ENCODE results near the gene DSCAML1. TPM values are rescaled to one million over a fixed set of nuclear protein-coding genes. Genes with fewer than 3 reads are reported as not detected.

DSCAML1 gene
- total and polyA plus RNA-seq, 2 experiments from 2014 or later = not detected

DNA sequence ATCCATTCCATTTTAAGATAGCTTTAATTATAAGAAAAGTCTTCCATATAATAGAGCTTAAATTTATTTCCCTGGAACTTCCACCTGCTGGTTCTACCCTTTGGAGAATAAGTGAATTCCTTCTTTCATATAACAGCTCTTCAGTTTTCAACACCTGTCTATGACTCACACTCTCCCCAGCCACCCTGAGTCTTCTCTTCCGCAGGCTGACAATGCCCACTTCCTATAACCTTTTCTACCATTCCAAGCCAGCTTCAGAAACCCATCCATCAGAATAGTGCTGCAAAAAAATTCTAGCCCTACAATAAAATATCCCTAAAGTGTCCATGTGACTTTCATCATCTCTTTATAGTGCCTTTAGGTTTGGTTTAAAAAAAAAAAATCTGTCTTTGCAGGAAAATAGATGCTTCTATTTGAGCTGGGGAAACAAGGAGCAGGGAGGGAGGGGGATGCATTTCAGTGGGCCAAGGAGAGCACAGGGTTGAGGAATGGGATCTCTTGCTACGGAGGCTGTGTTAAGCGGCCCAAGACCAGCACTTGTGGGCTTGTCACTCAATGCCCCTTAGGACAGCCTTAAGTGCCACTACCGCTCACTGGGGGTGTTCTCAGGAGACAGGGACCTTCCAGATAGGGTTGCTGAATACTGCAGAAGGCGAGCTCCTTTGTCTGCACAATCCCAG is 178.6 kb downstream of the DSCAML1 start:
- no peak overlapping the region for H3K9ac ChIP-seq
- H3K27ac ChIP-seq = no peak overlapping the region
- no peak overlapping the region for H2AFZ ChIP-seq
- H3F3A ChIP-seq (ENCODE audit: insufficient read depth) = no peaks in the 10 kb centered on the region
- no peak overlapping the region for H3K4me3 ChIP-seq
- no peaks in the 10 kb centered on the region for H3K9me3 ChIP-seq (ENCODE audit: low read depth)
- 46 to 52% methylated on average over 5 of the region's 5 CpGs for WGBS, 2 experiments (ENCODE audit: low coverage in 1 of 2, low lambda C conversion rate in 2 of 2, missing lambda C conversion rate in 2 of 2)
- H3K27me3 ChIP-seq (replicated peaks; ENCODE audit: insufficient read depth) = peaks cover 12% of the 10 kb centered on the region
- no peaks in the 10 kb centered on the region for H3K36me3 ChIP-seq (ENCODE audit: low read depth)
- H3K4me1 ChIP-seq (ENCODE audit: insufficient read depth) = no peaks in the 10 kb centered on the region
- H3K79me2 ChIP-seq (ENCODE audit: insufficient read depth) = no peaks in the 10 kb centered on the region
- no peaks in the 10 kb centered on the region for H3K9me2 ChIP-seq (ENCODE audit: insufficient read depth)
- in situ Hi-C loops (cut with MboI) = no loop called here
- DNase-seq = no peak
- H3K4me2 ChIP-seq (ENCODE audit: unreplicated experiment) = no peak overlapping the region
- H4K20me1 ChIP-seq (ENCODE audit: insufficient read depth) = no peaks in the 10 kb centered on the region
- TF ChIP-seq EZH2phosphoT487 (IDR thresholded peaks at IDR 0.05; ENCODE audit: insufficient read depth, low read depth) = no peak
- no peak for TF ChIP-seq EZH2 (IDR thresholded peaks at IDR 0.05; ENCODE audit: insufficient read depth, poor library complexity, severe bottlenecking)

DNA sequence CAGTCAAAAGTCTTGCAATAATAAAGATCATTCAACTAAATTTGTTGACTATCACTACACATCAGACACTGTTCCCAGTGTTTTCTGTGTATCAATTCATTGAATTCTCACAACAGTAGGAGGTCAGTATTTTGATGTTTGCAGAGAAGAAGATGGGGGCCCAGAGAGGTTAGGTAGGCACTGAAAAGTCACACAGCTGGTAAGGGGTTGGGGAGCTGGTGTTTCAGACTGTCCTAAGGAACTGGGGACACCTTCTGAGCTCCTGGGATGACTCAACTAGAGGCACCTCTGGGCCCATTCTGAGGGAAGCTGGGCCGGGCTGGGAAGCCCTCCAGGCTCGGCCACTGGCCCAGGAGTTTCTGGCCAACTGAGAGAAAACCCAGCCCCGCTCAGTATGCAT is 180.0 kb downstream of the DSCAML1 start:
- WGBS, 2 experiments (ENCODE audit: low coverage in 1 of 2, low lambda C conversion rate in 2 of 2, missing lambda C conversion rate in 2 of 2) = 36 to 61% methylated on average over 3 of the region's 3 CpGs
- Histone ChIP-seq H3K4me1 (ENCODE audit: insufficient read depth) (no peaks in the 10 kb centered on the region), H3K4me2 (ENCODE audit: unreplicated experiment) (no peak overlapping the region), H3K9me3 (ENCODE audit: low read depth) (no peaks in the 10 kb centered on the region), H3F3A (ENCODE audit: insufficient read depth) (no peaks in the 10 kb centered on the region), H3K9me2 (ENCODE audit: insufficient read depth) (no peaks in the 10 kb centered on the region), H3K27ac (no peak overlapping the region), H3K4me3 (no peak overlapping the region), H2AFZ (no peak overlapping the region), H3K79me2 (ENCODE audit: insufficient read depth) (no peaks in the 10 kb centered on the region), H4K20me1 (ENCODE audit: insufficient read depth) (no peaks in the 10 kb centered on the region), H3K27me3 (replicated peaks; ENCODE audit: insufficient read depth) (peaks cover 16% of the 10 kb centered on the region), H3K36me3 (ENCODE audit: low read depth) (no peaks in the 10 kb centered on the region), H3K9ac (no peak overlapping the region)
- in situ Hi-C loops (cut with MboI) = no loop called here
- no peak for DNase-seq
- TF ChIP-seq EZH2phosphoT487 (IDR thresholded peaks at IDR 0.05; ENCODE audit: insufficient read depth, low read depth) = no peak
- no peak for TF ChIP-seq EZH2 (IDR thresholded peaks at IDR 0.05; ENCODE audit: insufficient read depth, poor library complexity, severe bottlenecking)

DNA sequence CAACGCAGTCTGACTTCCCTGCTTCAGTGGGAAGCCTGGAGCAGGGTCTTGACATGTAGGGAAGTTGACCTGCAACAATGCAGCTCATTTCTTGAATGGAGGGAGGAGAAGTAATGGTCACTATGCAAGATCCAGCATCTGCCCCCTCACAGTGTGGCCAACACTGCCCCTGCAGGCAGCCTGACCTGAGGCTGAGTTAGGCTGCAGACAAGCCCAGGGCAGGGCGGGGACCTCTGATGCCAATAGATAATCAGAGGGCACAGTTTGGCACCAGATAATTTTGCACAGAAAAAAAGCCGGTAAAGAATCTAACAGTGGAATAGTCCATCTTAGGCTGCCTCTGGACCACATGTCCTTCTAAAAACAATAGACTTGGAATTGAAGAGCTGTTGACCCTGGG is 182.3 kb downstream of the DSCAML1 start:
- H2AFZ ChIP-seq = no peak overlapping the region
- H3K27ac ChIP-seq = no peak overlapping the region
- no peaks in the 10 kb centered on the region for H3K9me2 ChIP-seq (ENCODE audit: insufficient read depth)
- H3K79me2 ChIP-seq (ENCODE audit: insufficient read depth) = no peaks in the 10 kb centered on the region
- H3K9me3 ChIP-seq (ENCODE audit: low read depth) = no peaks in the 10 kb centered on the region
- no peaks in the 10 kb centered on the region for H4K20me1 ChIP-seq (ENCODE audit: insufficient read depth)
- no peaks in the 10 kb centered on the region for H3F3A ChIP-seq (ENCODE audit: insufficient read depth)
- H3K36me3 ChIP-seq (ENCODE audit: low read depth) = no peaks in the 10 kb centered on the region
- peaks cover 20% of the 10 kb centered on the region for H3K27me3 ChIP-seq (replicated peaks; ENCODE audit: insufficient read depth)
- TF ChIP-seq EZH2phosphoT487 (IDR thresholded peaks at IDR 0.05; ENCODE audit: insufficient read depth, low read depth) (no peak), EZH2 (IDR thresholded peaks at IDR 0.05; ENCODE audit: insufficient read depth, poor library complexity, severe bottlenecking) (no peak)
- 62 to 72% methylated on average over 3 of the region's 3 CpGs for WGBS, 2 experiments (ENCODE audit: low coverage in 1 of 2, low lambda C conversion rate in 2 of 2, missing lambda C conversion rate in 2 of 2)
- no peak overlapping the region for H3K4me2 ChIP-seq (ENCODE audit: unreplicated experiment)
- no peak overlapping the region for H3K4me3 ChIP-seq
- in situ Hi-C loops (cut with MboI) = no loop called here
- H3K9ac ChIP-seq = no peak overlapping the region
- no peak for DNase-seq
- no peaks in the 10 kb centered on the region for H3K4me1 ChIP-seq (ENCODE audit: insufficient read depth)

DNA sequence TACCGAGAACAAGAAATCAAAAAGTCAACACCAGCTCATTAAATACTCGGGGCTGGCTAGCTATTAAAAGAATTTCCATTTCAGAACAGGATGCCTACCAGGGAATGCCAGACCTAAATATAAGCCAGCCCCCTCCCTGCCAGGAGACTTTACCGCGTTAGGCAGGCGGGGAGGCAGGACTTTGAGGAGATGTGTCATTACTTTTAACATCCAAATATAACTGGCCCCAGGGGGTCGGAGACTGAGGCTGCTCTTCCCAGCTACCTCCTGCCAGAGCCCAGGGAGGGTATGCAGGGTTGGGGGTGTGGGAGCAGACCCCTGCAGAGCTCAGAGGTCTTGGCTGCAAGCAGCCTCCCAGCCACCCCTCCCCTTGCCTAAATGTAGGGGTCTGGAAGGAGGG is 183.5 kb downstream of the DSCAML1 start:
- H3K9ac ChIP-seq = no peak overlapping the region
- H3K27ac ChIP-seq = no peak overlapping the region
- H3K4me3 ChIP-seq = no peak overlapping the region
- no peak for DNase-seq
- 9 to 14% methylated on average over 6 of the region's 6 CpGs for WGBS, 2 experiments (ENCODE audit: low coverage in 1 of 2, low lambda C conversion rate in 2 of 2, missing lambda C conversion rate in 2 of 2)
- H3F3A ChIP-seq (ENCODE audit: insufficient read depth) = no peaks in the 10 kb centered on the region
- no peak overlapping the region for H2AFZ ChIP-seq
- H3K9me3 ChIP-seq (ENCODE audit: low read depth) = no peaks in the 10 kb centered on the region
- peaks cover 19% of the 10 kb centered on the region for H3K27me3 ChIP-seq (replicated peaks; ENCODE audit: insufficient read depth)
- in situ Hi-C loops (cut with MboI) = no loop called here
- H3K4me2 ChIP-seq (ENCODE audit: unreplicated experiment) = no peak overlapping the region
- H3K36me3 ChIP-seq (ENCODE audit: low read depth) = no peaks in the 10 kb centered on the region
- no peaks in the 10 kb centered on the region for H4K20me1 ChIP-seq (ENCODE audit: insufficient read depth)
- H3K9me2 ChIP-seq (ENCODE audit: insufficient read depth) = no peaks in the 10 kb centered on the region
- TF ChIP-seq EZH2phosphoT487 (IDR thresholded peaks at IDR 0.05; ENCODE audit: insufficient read depth, low read depth) = no peak
- TF ChIP-seq EZH2 (IDR thresholded peaks at IDR 0.05; ENCODE audit: insufficient read depth, poor library complexity, severe bottlenecking) = no peak
- H3K4me1 ChIP-seq (ENCODE audit: insufficient read depth) = no peaks in the 10 kb centered on the region
- H3K79me2 ChIP-seq (ENCODE audit: insufficient read depth) = no peaks in the 10 kb centered on the region
